ENCODE data around the gene LYPD3.

The LYPD3 gene

DNA sequence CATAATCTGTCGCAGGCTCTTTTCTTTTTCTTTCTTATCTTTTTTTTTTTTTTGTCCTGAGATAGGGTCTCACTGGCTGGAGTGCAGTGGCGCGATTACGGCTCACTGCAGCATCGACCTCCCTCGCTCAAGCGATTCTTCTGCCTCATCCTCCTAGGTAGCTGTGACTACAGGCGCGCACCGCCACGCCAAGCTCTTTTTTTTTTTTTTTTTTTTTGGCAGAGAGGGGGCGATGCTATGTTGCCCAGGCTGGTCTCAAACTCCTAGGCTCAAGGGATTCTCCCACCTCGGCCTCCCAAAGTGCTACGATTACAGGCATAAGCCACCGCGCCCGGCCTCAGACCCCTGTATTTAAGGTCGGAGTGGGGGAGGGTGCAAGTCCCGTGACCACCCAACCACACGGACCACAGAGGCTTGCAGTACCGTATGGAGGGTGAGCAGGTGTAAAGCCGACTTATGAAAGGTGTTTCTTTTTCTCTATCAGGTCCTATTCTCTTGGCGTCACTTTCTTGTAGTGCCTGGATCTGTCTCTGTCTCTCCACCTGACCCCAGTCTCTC lies 37.1 kb upstream of the LYPD3 start:
- peak overlapping the region; percentile 95 for H3K4me2 ChIP-seq (ENCODE audit: low read length)
- no peak for TF ChIP-seq EZH2 (IDR thresholded peaks at IDR 0.05; ENCODE audit: borderline replicate concordance, low read length)
- no peaks in the 10 kb centered on the region for H3K79me2 ChIP-seq (ENCODE audit: insufficient read depth, low read length)
- H3K36me3 ChIP-seq (ENCODE audit: insufficient read depth, low read length): no peaks in the 10 kb centered on the region
- no peaks in the 10 kb centered on the region for H3K27me3 ChIP-seq (ENCODE audit: insufficient read depth, low read length)
- H3K9me2 ChIP-seq (ENCODE audit: low read depth, low read length): no peaks in the 10 kb centered on the region
- H3F3A ChIP-seq (ENCODE audit: insufficient read depth, low read length): no peaks in the 10 kb centered on the region
- peaks cover 21% of the 10 kb centered on the region for H3K4me1 ChIP-seq (ENCODE audit: insufficient read depth, low read length, severe bottlenecking)
- no peak overlapping the region for H2AFZ ChIP-seq (ENCODE audit: low read length)
- no peaks in the 10 kb centered on the region for H3K9me3 ChIP-seq (ENCODE audit: low read length)
- no peak overlapping the region for H3K9ac ChIP-seq (ENCODE audit: low read length)
- H3K4me3 ChIP-seq (ENCODE audit: low read depth, low read length, poor library complexity, severe bottlenecking): peak overlapping the region; percentile 71
- no peak overlapping the region for H3K27ac ChIP-seq (ENCODE audit: low read depth, low read length, poor library complexity, severe bottlenecking)
- no peaks in the 10 kb centered on the region for H4K20me1 ChIP-seq (ENCODE audit: insufficient read depth, low read length)

DNA sequence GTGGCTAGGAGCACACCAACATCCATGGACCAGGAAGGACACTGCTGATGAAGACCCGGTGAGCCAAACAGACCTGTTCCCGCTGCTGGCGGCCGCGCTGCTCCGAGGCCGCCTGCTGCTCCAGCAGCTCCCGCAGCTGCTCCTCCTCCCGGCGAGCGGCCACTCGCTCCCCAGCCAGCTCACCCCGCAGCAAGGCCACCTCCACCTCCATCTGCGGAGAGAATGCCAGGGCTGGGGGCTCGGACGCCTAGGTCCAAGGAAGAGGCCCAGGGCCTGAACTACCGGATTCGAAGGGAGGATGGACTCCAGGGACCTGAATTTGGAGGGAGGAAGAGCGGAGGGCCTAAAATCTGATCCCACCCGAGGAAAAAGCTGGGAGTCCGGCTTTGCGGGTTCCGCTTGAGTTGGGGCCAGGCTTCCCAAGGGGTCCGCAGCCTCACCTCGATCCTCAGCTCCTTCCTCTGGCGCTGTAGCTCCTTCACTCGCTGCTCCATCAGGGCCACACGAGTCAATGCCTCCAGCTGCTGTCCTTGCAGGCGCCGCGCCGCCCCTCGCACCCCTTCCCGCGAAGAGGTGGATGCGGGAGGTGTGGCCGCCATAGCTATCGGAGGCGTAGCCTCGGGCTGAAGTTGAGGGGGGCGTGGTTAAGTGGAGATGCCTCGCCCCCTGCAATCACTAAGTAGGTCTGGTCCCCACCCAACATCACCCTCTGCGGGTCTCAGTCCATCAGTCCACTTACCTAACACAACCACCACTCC lies 36.4 kb upstream of the LYPD3 start:
- Histone ChIP-seq H3K79me2 (ENCODE audit: insufficient read depth, low read length) (no peaks in the 10 kb centered on the region), H3F3A (ENCODE audit: insufficient read depth, low read length) (no peaks in the 10 kb centered on the region), H3K27me3 (ENCODE audit: insufficient read depth, low read length) (no peaks in the 10 kb centered on the region), H2AFZ (ENCODE audit: low read length) (no peak overlapping the region), H3K9me2 (ENCODE audit: low read depth, low read length) (no peaks in the 10 kb centered on the region), H3K36me3 (ENCODE audit: insufficient read depth, low read length) (peaks cover 4% of the 10 kb centered on the region; the same call in 1 of the 2 replicates), H3K4me3 (ENCODE audit: low read depth, low read length, poor library complexity, severe bottlenecking) (no peak overlapping the region), H3K9me3 (ENCODE audit: low read length) (no peaks in the 10 kb centered on the region), H3K9ac (ENCODE audit: low read length) (no peak overlapping the region), H3K4me1 (ENCODE audit: insufficient read depth, low read length, severe bottlenecking) (peaks cover 21% of the 10 kb centered on the region), H3K27ac (ENCODE audit: low read depth, low read length, poor library complexity, severe bottlenecking) (no peak overlapping the region), H3K4me2 (ENCODE audit: low read length) (no peak overlapping the region), H4K20me1 (ENCODE audit: insufficient read depth, low read length) (no peaks in the 10 kb centered on the region)
- TF ChIP-seq CTCF (IDR thresholded peaks at IDR 0.05; ENCODE audit: low read length) (no peak), EZH2 (IDR thresholded peaks at IDR 0.05; ENCODE audit: borderline replicate concordance, low read length) (no peak)

GRCh38 chr19:43499042-43499441 lies 33.6 kb upstream of the LYPD3 start:
- H3K27me3 ChIP-seq (ENCODE audit: insufficient read depth, low read length): no peaks in the 10 kb centered on the region
- peaks cover 5% of the 10 kb centered on the region; the same call in 1 of the 2 replicates for H3K36me3 ChIP-seq (ENCODE audit: insufficient read depth, low read length)
- no peak overlapping the region for H3K4me3 ChIP-seq (ENCODE audit: low read depth, low read length, poor library complexity, severe bottlenecking)
- no peak overlapping the region for H3K4me2 ChIP-seq (ENCODE audit: low read length)
- no peaks in the 10 kb centered on the region for H3K9me2 ChIP-seq (ENCODE audit: low read depth, low read length)
- no peaks in the 10 kb centered on the region for H4K20me1 ChIP-seq (ENCODE audit: insufficient read depth, low read length)
- H3K9ac ChIP-seq (ENCODE audit: low read length): no peak overlapping the region
- H3K9me3 ChIP-seq (ENCODE audit: low read length): no peaks in the 10 kb centered on the region
- H3K4me1 ChIP-seq (ENCODE audit: insufficient read depth, low read length, severe bottlenecking): peaks cover 10% of the 10 kb centered on the region
- no peak overlapping the region for H2AFZ ChIP-seq (ENCODE audit: low read length)
- no peak overlapping the region for H3K27ac ChIP-seq (ENCODE audit: low read depth, low read length, poor library complexity, severe bottlenecking)
- TF ChIP-seq CTCF (IDR thresholded peaks at IDR 0.05; ENCODE audit: low read length) (no peak), EZH2 (IDR thresholded peaks at IDR 0.05; ENCODE audit: borderline replicate concordance, low read length) (no peak)
- no peaks in the 10 kb centered on the region for H3F3A ChIP-seq (ENCODE audit: insufficient read depth, low read length)
- no peaks in the 10 kb centered on the region for H3K79me2 ChIP-seq (ENCODE audit: insufficient read depth, low read length)

Measured in OCI-LY1 (cell line).